ENCODE measurements around the gene GNAT2. TPM values are rescaled to one million over a fixed set of nuclear protein-coding genes. Genes with fewer than 3 reads are reported as not detected.

GNAT2 gene
- total RNA-seq, 1 donor from 2014 or later, result 0.44 TPM

- peaks cover 11% of the 10 kb centered on the region for H3K27me3 Mint-ChIP-seq (ENCODE audit: insufficient read depth)
- intact Hi-C loops (cut with micrococcal nuclease), result no loop called here
- no peak overlapping the region for H3K27ac Mint-ChIP-seq
- no peak for DNase-seq (ENCODE audit: low spot score)
- no peaks in the 10 kb centered on the region for H3K36me3 Mint-ChIP-seq (ENCODE audit: low read depth)
- H3K9me3 Mint-ChIP-seq, result no peaks in the 10 kb centered on the region
- peaks cover 2% of the 10 kb centered on the region for H3K4me1 Mint-ChIP-seq (ENCODE audit: low read depth)
- H3K4me3 Mint-ChIP-seq, result no peak overlapping the region
Observed at GRCh38 chr1:109610609-109611307, 8.7 kb downstream of the GNAT2 start.

GRCh38 chr1:109609881-109610280, 9.5 kb downstream of the GNAT2 start:
- H3K27ac Mint-ChIP-seq, result no peak overlapping the region
- H3K4me3 Mint-ChIP-seq, result no peak overlapping the region
- no peaks in the 10 kb centered on the region for H3K9me3 Mint-ChIP-seq
- DNase-seq (ENCODE audit: low spot score), result no peak
- no peaks in the 10 kb centered on the region for H3K36me3 Mint-ChIP-seq (ENCODE audit: low read depth)
- intact Hi-C loops (cut with micrococcal nuclease), result no loop called here
- H3K4me1 Mint-ChIP-seq (ENCODE audit: low read depth), result no peaks in the 10 kb centered on the region
- H3K27me3 Mint-ChIP-seq (ENCODE audit: insufficient read depth), result peaks cover 11% of the 10 kb centered on the region

GRCh38 chr1:109605381-109605780, 14.0 kb downstream of the GNAT2 start:
- Mint-ChIP-seq H3K4me3 (no peak overlapping the region), H3K9me3 (no peaks in the 10 kb centered on the region), H3K27me3 (ENCODE audit: insufficient read depth) (peaks cover 2% of the 10 kb centered on the region), H3K4me1 (ENCODE audit: low read depth) (no peaks in the 10 kb centered on the region), H3K27ac (no peak overlapping the region), H3K36me3 (ENCODE audit: low read depth) (peaks cover 4% of the 10 kb centered on the region)
- no peak for DNase-seq (ENCODE audit: low spot score)
- intact Hi-C loops (cut with micrococcal nuclease), result no loop called here

GRCh38 chr1:109603229-109603628, 16.2 kb downstream of the GNAT2 start:
- no peak overlapping the region for H3K27ac Mint-ChIP-seq

GRCh38 chr1:109598655-109599054, 20.8 kb downstream of the GNAT2 start:
- H3K27me3 Mint-ChIP-seq (ENCODE audit: insufficient read depth), result no peaks in the 10 kb centered on the region
- DNase-seq (ENCODE audit: low spot score), result no peak
- no peak overlapping the region for H3K4me3 Mint-ChIP-seq
- H3K36me3 Mint-ChIP-seq (ENCODE audit: low read depth), result peaks cover 22% of the 10 kb centered on the region
- no peaks in the 10 kb centered on the region for H3K9me3 Mint-ChIP-seq
- no peak overlapping the region for H3K27ac Mint-ChIP-seq
- no peaks in the 10 kb centered on the region for H3K4me1 Mint-ChIP-seq (ENCODE audit: low read depth)
- intact Hi-C loops (cut with micrococcal nuclease), result no loop called here

More at GRCh38 chr1:109603229-109603628, 16.2 kb downstream of the GNAT2 start:
- H3K9me3 Mint-ChIP-seq, result no peaks in the 10 kb centered on the region
- no peak overlapping the region for H3K4me3 Mint-ChIP-seq
- H3K27me3 Mint-ChIP-seq (ENCODE audit: insufficient read depth), result no peaks in the 10 kb centered on the region
- peaks cover 8% of the 10 kb centered on the region for H3K36me3 Mint-ChIP-seq (ENCODE audit: low read depth)
- no peak for DNase-seq (ENCODE audit: low spot score)
- intact Hi-C loops (cut with micrococcal nuclease), result no loop called here
- no peaks in the 10 kb centered on the region for H3K4me1 Mint-ChIP-seq (ENCODE audit: low read depth)

- H3K4me3 Mint-ChIP-seq, result no peak overlapping the region
- peaks cover 26% of the 10 kb centered on the region for H3K36me3 Mint-ChIP-seq (ENCODE audit: low read depth)
- no peak for DNase-seq (ENCODE audit: low spot score)
- H3K27me3 Mint-ChIP-seq (ENCODE audit: insufficient read depth), result no peaks in the 10 kb centered on the region
- H3K4me1 Mint-ChIP-seq (ENCODE audit: low read depth), result no peaks in the 10 kb centered on the region
- no peaks in the 10 kb centered on the region for H3K9me3 Mint-ChIP-seq
- no peak overlapping the region for H3K27ac Mint-ChIP-seq
- intact Hi-C loops (cut with micrococcal nuclease), result no loop called here
Observed at GRCh38 chr1:109598156-109598555, 21.3 kb downstream of the GNAT2 start.

- no peaks in the 10 kb centered on the region for H3K27me3 Mint-ChIP-seq (ENCODE audit: insufficient read depth)
- no peak overlapping the region for H3K27ac Mint-ChIP-seq
- peaks cover 32% of the 10 kb centered on the region for H3K36me3 Mint-ChIP-seq (ENCODE audit: low read depth)
- H3K9me3 Mint-ChIP-seq, result no peaks in the 10 kb centered on the region
- no peak overlapping the region for H3K4me3 Mint-ChIP-seq
- intact Hi-C loops (cut with micrococcal nuclease), result no loop called here
- no peaks in the 10 kb centered on the region for H3K4me1 Mint-ChIP-seq (ENCODE audit: low read depth)
- no peak for DNase-seq (ENCODE audit: low spot score)
Observed at GRCh38 chr1:109595531-109595930, 23.9 kb downstream of the GNAT2 start.

- Mint-ChIP-seq H3K27ac (no peak overlapping the region), H3K4me1 (ENCODE audit: low read depth) (peaks cover 7% of the 10 kb centered on the region), H3K36me3 (ENCODE audit: low read depth) (peaks cover 41% of the 10 kb centered on the region), H3K4me3 (no peak overlapping the region), H3K9me3 (no peaks in the 10 kb centered on the region), H3K27me3 (ENCODE audit: insufficient read depth) (no peaks in the 10 kb centered on the region)
- intact Hi-C loops (cut with micrococcal nuclease), result no loop called here
- DNase-seq (ENCODE audit: low spot score), result no peak
Observed at GRCh38 chr1:109592916-109593315, 26.5 kb downstream of the GNAT2 start.

- Mint-ChIP-seq H3K27me3 (ENCODE audit: insufficient read depth) (no peaks in the 10 kb centered on the region), H3K9me3 (no peaks in the 10 kb centered on the region), H3K4me1 (ENCODE audit: low read depth) (peaks cover 7% of the 10 kb centered on the region), H3K27ac (no peak overlapping the region), H3K36me3 (ENCODE audit: low read depth) (peaks cover 55% of the 10 kb centered on the region), H3K4me3 (no peak overlapping the region)
- DNase-seq (ENCODE audit: low spot score), result no peak
- intact Hi-C loops (cut with micrococcal nuclease), result no loop called here
Observed at GRCh38 chr1:109589679-109590078, 29.7 kb downstream of the GNAT2 start.

- no peaks in the 10 kb centered on the region for H3K9me3 Mint-ChIP-seq
- H3K4me3 Mint-ChIP-seq, result no peak overlapping the region
- H3K27ac Mint-ChIP-seq, result peak overlapping the region; percentile 32
- no peak for DNase-seq (ENCODE audit: low spot score)
- H3K36me3 Mint-ChIP-seq (ENCODE audit: low read depth), result peaks cover 58% of the 10 kb centered on the region
- H3K4me1 Mint-ChIP-seq (ENCODE audit: low read depth), result peaks cover 7% of the 10 kb centered on the region
- intact Hi-C loops (cut with micrococcal nuclease), result no loop called here
- H3K27me3 Mint-ChIP-seq (ENCODE audit: insufficient read depth), result no peaks in the 10 kb centered on the region
Observed at GRCh38 chr1:109589177-109589576, 30.2 kb downstream of the GNAT2 start.

- peaks cover 7% of the 10 kb centered on the region for H3K4me1 Mint-ChIP-seq (ENCODE audit: low read depth)
- intact Hi-C loops (cut with micrococcal nuclease), result no loop called here
- H3K36me3 Mint-ChIP-seq (ENCODE audit: low read depth), result peaks cover 58% of the 10 kb centered on the region
- H3K27ac Mint-ChIP-seq, result no peak overlapping the region
- no peak overlapping the region for H3K4me3 Mint-ChIP-seq
- no peaks in the 10 kb centered on the region for H3K9me3 Mint-ChIP-seq
- DNase-seq (ENCODE audit: low spot score), result no peak
- H3K27me3 Mint-ChIP-seq (ENCODE audit: insufficient read depth), result no peaks in the 10 kb centered on the region
Observed at GRCh38 chr1:109586055-109586454, 33.4 kb downstream of the GNAT2 start.

GRCh38 chr1:109584766-109585165, 34.6 kb downstream of the GNAT2 start:
- Mint-ChIP-seq H3K27ac (no peak overlapping the region), H3K36me3 (ENCODE audit: low read depth) (peaks cover 62% of the 10 kb centered on the region), H3K27me3 (ENCODE audit: insufficient read depth) (no peaks in the 10 kb centered on the region), H3K4me1 (ENCODE audit: low read depth) (peaks cover 7% of the 10 kb centered on the region), H3K9me3 (no peaks in the 10 kb centered on the region), H3K4me3 (no peak overlapping the region)
- DNase-seq (ENCODE audit: low spot score), result no peak
- intact Hi-C loops (cut with micrococcal nuclease), result no loop called here

- Mint-ChIP-seq H3K27me3 (ENCODE audit: insufficient read depth) (no peaks in the 10 kb centered on the region), H3K4me3 (no peak overlapping the region), H3K27ac (no peak overlapping the region), H3K36me3 (ENCODE audit: low read depth) (peaks cover 54% of the 10 kb centered on the region), H3K4me1 (ENCODE audit: low read depth) (peaks cover 6% of the 10 kb centered on the region), H3K9me3 (no peaks in the 10 kb centered on the region)
- DNase-seq (ENCODE audit: low spot score), result no peak
- intact Hi-C loops (cut with micrococcal nuclease), result no loop called here
Observed at GRCh38 chr1:109582021-109582420, 37.4 kb downstream of the GNAT2 start.

GRCh38 chr1:109579491-109579890, 39.9 kb downstream of the GNAT2 start:
- H3K27ac Mint-ChIP-seq, result no peak overlapping the region
- peaks cover 43% of the 10 kb centered on the region for H3K36me3 Mint-ChIP-seq (ENCODE audit: low read depth)
- no peaks in the 10 kb centered on the region for H3K9me3 Mint-ChIP-seq
- intact Hi-C loops (cut with micrococcal nuclease), result no loop called here
- no peak overlapping the region for H3K4me3 Mint-ChIP-seq
- no peaks in the 10 kb centered on the region for H3K27me3 Mint-ChIP-seq (ENCODE audit: insufficient read depth)
- DNase-seq (ENCODE audit: low spot score), result no peak
- peaks cover 6% of the 10 kb centered on the region for H3K4me1 Mint-ChIP-seq (ENCODE audit: low read depth)
